GM12801 (cell line): ENCODE measurements around the gene OGFR.

Experiments used
- TF ChIP-seq, protein P1 (sequence below): IDR thresholded peaks from one replicate; pipeline ENCODE4 v1.5.1; 2011; ENCODE audit warnings: control low read depth; ENCODE audit not compliant: insufficient read length; ENCODE audit errors: extremely low read depth

Gene OGFR

DNA sequence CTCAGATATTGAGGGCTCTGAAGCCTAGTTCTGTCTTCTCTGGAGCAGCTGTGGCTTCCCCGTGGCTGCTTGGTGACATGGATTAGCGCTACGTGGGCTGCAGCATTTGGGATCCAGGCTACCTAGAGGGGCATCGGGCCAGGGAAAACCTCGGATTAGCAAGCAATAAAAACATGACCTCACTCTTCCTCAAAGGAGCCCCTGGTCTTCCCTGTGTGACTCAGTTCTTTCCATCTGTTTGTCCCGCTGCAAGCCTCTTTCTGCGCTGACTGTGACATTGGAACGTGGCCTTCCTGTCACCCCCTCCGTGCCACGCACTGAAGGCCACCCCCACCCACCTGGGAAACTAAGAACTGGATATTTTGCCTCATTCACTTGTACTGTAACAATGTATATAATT, 4.8 kb upstream of the OGFR start:
- TF ChIP-seq, protein P1, sequence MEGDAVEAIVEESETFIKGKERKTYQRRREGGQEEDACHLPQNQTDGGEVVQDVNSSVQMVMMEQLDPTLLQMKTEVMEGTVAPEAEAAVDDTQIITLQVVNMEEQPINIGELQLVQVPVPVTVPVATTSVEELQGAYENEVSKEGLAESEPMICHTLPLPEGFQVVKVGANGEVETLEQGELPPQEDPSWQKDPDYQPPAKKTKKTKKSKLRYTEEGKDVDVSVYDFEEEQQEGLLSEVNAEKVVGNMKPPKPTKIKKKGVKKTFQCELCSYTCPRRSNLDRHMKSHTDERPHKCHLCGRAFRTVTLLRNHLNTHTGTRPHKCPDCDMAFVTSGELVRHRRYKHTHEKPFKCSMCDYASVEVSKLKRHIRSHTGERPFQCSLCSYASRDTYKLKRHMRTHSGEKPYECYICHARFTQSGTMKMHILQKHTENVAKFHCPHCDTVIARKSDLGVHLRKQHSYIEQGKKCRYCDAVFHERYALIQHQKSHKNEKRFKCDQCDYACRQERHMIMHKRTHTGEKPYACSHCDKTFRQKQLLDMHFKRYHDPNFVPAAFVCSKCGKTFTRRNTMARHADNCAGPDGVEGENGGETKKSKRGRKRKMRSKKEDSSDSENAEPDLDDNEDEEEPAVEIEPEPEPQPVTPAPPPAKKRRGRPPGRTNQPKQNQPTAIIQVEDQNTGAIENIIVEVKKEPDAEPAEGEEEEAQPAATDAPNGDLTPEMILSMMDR: no peak

DNA sequence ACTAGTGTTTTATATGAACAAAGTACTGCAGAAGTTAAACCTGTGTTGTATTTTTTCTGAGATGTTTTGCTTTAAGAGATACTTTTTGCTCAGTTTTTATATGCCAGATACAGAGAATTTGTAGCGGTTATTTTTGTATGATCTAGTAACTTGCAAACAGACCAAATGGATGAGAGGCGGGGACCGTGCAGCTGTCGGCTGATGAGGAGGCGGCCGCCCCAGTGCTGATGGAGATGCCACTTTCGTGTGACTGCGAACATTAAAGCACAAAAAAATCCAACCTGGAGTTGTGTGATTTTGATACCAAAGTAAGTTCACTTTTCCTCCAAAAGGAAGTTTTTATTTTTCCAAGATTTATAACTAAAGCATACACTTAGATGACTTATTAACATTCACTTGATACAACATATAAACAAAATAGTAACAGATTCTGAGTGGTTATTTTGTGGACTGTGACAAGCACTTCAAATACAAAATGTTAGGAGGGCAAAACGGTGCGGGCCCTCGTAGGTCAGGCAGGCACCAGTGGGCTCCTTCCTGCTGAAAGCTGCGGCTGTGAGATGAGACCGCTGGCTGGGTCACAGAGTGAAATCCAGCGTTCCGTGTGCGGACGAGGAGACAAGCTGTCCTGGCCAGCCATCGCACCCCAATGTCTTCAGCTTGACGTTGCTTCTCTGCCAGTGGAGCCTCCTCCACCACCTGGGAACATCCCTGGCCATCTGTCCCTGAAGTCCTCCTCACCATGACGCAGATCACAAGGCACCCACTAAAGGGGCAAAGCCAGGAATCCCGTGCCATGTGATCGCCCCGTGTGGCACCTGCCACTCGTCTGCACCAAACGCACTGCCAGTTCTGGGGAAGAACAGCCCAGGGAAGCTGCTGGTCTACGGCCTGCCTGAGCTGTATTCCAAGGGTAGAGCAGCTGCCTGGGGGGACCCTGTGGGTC, 4.0 kb upstream of the OGFR start:
- TF ChIP-seq, protein P1: no peak

DNA sequence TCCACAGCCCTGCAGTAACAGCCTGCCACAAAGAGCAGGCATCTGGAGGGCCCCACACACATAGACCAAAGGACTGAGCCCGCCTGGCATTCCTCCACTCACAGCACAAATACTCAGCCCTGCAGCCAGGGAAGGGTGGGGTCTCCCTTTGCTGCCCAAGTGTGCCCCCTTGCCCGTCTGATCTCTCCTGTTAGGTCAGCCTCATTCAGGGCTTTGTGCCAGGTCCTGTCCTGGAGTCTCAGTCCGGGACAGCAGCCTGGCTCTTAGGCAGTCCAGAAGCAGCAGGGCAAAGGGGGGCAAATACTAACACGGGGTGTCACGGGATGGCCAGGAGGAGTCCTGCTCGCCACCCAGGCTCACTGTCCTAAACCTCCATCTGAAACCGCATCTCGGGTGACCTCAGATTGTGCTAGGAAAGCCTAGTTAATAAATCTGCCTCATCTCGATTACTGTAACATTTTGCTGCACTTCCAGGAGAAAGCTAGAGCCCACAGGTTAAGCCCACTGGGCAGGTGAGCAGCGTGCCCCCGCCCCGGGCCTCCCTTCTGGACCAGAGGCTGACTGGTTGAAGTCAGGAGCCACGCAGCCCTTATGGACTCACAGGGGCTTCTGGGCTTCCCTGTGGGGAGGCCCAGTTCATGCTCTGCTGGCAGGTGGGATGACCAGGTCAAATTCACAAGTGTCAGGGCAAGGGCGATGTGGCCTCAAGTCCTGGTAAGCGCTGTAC, 3.2 kb upstream of the OGFR start:
- TF ChIP-seq, protein P1: no peak

DNA sequence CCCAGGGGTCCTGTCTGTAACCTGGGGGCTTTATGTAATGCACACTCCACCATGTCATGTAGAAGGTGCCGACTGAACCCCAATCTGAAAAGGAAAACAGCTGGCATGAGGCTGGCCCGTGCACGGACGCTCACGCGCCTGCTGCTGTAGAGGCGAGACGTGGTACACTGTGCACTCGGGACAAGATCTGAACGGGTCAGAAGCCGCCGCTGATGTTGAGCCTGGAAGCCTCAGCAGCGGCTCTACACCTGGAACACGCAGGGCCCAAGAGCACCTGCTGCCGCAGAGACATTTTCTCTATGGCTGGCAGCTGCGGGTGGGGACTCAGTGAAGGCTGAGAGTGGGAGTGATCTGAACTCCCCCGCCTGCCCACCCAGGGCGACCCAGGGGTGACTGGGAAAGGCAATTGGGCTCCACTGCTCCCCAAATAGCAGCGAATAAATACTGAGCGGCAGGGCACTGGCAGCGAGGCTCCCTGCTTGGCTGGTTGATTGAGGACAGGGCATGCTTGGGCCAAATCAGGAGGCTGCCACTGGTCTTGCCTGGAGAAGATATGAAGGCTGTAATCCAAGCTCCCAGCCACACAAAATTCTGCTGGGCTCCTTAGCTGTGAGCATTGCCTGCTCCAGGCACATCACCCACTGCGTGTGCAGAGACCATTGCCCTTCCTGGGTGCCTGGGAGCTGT, 2.5 kb upstream of the OGFR start:
- TF ChIP-seq, protein P1: no peak

DNA sequence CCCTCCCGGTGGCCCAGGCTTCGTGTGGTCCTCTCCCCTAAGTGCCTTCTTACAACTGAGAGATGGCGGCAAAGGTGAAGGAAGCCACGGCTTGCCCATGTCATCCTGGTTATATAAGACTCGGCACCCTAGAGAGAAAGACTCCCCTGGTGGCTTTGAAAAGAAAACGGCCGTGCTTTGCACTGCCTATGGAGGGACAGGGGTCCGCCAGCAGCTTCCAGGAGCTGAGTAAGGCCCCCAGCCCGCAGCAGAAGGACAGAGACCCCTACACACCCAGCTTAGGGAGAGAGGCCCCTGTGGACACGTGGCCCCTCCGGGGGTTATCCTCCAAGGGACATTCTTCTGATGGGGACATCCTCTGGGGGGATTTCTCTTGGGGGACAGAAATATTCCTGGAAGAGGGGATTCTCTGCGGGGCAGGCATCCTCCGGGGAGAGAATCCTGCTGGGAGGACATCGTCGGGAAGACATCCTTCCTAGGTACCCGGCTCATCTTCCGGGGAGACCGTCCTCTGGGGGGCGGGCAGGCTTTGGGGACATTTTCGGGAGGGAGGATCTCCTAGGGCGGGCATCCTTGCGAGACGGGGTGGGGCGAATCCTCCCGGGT, 511 bp upstream of the OGFR start:
- TF ChIP-seq, protein P1: no peak

DNA sequence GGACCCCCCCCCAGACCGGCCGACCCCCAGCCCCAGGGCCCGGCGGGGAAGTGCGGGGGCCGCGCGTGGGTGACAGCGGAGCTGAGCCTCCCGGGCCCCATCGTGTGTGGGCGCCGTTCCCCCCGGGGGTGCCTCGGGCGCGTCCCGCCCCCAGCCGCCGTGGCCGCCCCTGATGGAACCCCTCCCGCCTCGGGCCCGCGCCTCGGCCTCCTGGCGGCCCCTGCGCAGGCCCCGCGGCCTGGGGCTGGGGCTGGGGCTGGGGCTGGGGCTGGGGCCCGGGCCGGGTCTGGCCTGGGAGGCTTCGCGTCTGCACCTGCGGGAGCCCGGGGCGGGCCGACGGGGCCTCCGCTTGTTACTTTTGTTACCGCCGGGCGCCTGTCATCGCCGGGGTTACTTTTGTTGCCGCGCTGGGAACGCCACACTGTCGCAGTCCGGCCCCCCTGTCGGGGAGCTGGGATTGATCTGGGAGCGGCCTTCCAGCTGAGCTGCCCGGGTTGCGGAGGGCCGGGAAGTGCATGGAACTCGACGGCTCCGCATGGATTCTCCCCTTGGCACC, 598 bp downstream of the OGFR start:
- TF ChIP-seq, protein P1: no peak
